ENCODE data around the gene CYTIP. TPM values are rescaled to one million over a fixed set of nuclear protein-coding genes. Genes with fewer than 3 reads are reported as not detected.

Gene CYTIP
- total and polyA plus RNA-seq, 2 of the 13 experiments (the other 11 are each of a cell fraction or from before 2014, with no cell fraction given), result not detected

DNA sequence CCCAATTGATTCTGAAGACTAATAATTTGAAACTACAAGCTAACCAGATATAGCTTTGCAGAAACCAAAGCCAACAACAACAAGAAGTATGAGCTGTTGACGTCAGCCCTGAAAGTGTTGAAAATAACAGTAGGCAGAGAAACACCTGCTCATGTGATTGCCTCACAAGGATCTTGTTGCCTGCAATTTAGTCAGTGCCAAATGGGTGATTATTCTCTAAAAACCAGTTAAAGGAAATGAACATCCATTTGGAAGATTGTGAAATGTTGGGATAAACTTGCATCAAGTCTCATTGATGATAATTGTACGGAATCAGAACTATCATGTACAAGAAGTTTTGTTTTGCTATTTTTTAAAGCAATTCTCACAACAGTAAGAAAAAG, 2.8 kb downstream of the CYTIP start:
- H3K27me3 ChIP-seq (ENCODE audit: control insufficient read depth in 1 of 2, insufficient read depth in 2 of 2, low read length in 2 of 2), result peaks cover 0 to 6% of the 10 kb centered on the region in 2 experiments; a peak in 1 of 5 replicates
- H3K4me3 ChIP-seq (replicated peaks in 1 of 3; ENCODE audit: insufficient read depth in 1 of 3, low read depth in 2 of 3, low read length in 3 of 3), result no peak overlapping the region
- H3K27ac ChIP-seq (ENCODE audit: extremely low read length, insufficient read depth, low read length), result no peak overlapping the region
- no TSS peak for BruUV-seq (replicated peaks)
- DNase-seq (ENCODE audit: low spot score), result no peak
- no peak overlapping the region for H3K4me2 ChIP-seq (ENCODE audit: low read depth, low read length)
- H2AFZ ChIP-seq (ENCODE audit: low read length), result no peak overlapping the region
- H3K36me3 ChIP-seq (replicated peaks in 1 of 2; ENCODE audit: control insufficient read depth in 1 of 2, insufficient read depth in 2 of 2, low read length in 2 of 2), result no peaks in the 10 kb centered on the region
- in situ Hi-C loops (cut with HindIII; ENCODE audit: extremely low pct_ligation_motif_present, low pct_unique_long_range_greater_than_20kb), result no loop called here
- H3K9me3 ChIP-seq (ENCODE audit: low read length), result no peaks in the 10 kb centered on the region
- POLR2A ChIA-PET, result no interaction called here
- intact Hi-C loops (cut with micrococcal nuclease; ENCODE audit: unreplicated experiment), result no loop called here
- CTCF ChIA-PET (ENCODE audit: low intra/inter-chr PET ratio, low total read pairs), result no interaction called here
- FAIRE-seq, result no peak
- H3K9ac ChIP-seq (ENCODE audit: insufficient read depth, low read depth, low read length), result no peak overlapping the region
- H3K4me1 ChIP-seq (ENCODE audit: insufficient read depth, low read length), result no peaks in the 10 kb centered on the region
- no peaks in the 10 kb centered on the region for H3K79me2 ChIP-seq (ENCODE audit: insufficient read depth, low read length)
- no peaks in the 10 kb centered on the region for H4K20me1 ChIP-seq (ENCODE audit: insufficient read depth, low read length)
- WGBS (ENCODE audit: low lambda C conversion rate), result 18% methylated on average over 2 of the region's 2 CpGs
- ATAC-seq, result no peak
- TF ChIP-seq ZNF431 (CRISPR knock-in tag; IDR thresholded peaks at IDR 0.05; ENCODE audit: borderline replicate concordance, low read depth), result no peak
- no peak for TF ChIP-seq ONECUT2 (CRISPR knock-in tag; IDR thresholded peaks at IDR 0.05)
- TF ChIP-seq, protein P1, sequence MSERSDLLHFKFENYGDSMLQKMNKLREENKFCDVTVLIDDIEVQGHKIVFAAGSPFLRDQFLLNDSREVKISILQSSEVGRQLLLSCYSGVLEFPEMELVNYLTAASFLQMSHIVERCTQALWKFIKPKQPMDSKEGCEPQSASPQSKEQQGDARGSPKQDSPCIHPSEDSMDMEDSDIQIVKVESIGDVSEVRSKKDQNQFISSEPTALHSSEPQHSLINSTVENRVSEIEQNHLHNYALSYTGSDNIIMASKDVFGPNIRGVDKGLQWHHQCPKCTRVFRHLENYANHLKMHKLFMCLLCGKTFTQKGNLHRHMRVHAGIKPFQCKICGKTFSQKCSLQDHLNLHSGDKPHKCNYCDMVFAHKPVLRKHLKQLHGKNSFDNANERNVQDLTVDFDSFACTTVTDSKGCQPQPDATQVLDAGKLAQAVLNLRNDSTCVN (CRISPR knock-in tag; IDR thresholded peaks at IDR 0.05; ENCODE audit: borderline replicate concordance), result no peak
- TF ChIP-seq TBP (CRISPR knock-in tag; IDR thresholded peaks at IDR 0.05), result no peak
- TF ChIP-seq, protein P2, sequence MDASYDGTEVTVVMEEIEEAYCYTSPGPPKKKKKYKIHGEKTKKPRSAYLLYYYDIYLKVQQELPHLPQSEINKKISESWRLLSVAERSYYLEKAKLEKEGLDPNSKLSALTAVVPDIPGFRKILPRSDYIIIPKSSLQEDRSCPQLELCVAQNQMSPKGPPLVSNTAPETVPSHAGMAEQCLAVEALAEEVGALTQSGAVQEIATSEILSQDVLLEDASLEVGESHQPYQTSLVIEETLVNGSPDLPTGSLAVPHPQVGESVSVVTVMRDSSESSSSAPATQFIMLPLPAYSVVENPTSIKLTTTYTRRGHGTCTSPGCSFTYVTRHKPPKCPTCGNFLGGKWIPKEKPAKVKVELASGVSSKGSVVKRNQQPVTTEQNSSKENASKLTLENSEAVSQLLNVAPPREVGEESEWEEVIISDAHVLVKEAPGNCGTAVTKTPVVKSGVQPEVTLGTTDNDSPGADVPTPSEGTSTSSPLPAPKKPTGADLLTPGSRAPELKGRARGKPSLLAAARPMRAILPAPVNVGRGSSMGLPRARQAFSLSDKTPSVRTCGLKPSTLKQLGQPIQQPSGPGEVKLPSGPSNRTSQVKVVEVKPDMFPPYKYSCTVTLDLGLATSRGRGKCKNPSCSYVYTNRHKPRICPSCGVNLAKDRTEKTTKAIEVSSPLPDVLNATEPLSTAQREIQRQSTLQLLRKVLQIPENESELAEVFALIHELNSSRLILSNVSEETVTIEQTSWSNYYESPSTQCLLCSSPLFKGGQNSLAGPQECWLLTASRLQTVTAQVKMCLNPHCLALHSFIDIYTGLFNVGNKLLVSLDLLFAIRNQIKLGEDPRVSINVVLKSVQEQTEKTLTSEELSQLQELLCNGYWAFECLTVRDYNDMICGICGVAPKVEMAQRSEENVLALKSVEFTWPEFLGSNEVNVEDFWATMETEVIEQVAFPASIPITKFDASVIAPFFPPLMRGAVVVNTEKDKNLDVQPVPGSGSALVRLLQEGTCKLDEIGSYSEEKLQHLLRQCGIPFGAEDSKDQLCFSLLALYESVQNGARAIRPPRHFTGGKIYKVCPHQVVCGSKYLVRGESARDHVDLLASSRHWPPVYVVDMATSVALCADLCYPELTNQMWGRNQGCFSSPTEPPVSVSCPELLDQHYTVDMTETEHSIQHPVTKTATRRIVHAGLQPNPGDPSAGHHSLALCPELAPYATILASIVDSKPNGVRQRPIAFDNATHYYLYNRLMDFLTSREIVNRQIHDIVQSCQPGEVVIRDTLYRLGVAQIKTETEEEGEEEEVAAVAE (CRISPR knock-in tag; IDR thresholded peaks at IDR 0.05; ENCODE audit: borderline replicate concordance), result no peak
- TF ChIP-seq AHR (CRISPR knock-in tag; IDR thresholded peaks at IDR 0.05), result no peak
- TF ChIP-seq, protein P3, sequence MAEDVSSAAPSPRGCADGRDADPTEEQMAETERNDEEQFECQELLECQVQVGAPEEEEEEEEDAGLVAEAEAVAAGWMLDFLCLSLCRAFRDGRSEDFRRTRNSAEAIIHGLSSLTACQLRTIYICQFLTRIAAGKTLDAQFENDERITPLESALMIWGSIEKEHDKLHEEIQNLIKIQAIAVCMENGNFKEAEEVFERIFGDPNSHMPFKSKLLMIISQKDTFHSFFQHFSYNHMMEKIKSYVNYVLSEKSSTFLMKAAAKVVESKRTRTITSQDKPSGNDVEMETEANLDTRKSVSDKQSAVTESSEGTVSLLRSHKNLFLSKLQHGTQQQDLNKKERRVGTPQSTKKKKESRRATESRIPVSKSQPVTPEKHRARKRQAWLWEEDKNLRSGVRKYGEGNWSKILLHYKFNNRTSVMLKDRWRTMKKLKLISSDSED (CRISPR knock-in tag; IDR thresholded peaks at IDR 0.05), result no peak
- no peak for TF ChIP-seq TSC22D2 (CRISPR knock-in tag; IDR thresholded peaks at IDR 0.05; ENCODE audit: borderline replicate concordance)
- TF ChIP-seq YY1 (IDR thresholded peaks at IDR 0.05; ENCODE audit: insufficient read depth, insufficient replicate concordance, low read depth, low read length), result no peak
- TF ChIP-seq, protein P4, sequence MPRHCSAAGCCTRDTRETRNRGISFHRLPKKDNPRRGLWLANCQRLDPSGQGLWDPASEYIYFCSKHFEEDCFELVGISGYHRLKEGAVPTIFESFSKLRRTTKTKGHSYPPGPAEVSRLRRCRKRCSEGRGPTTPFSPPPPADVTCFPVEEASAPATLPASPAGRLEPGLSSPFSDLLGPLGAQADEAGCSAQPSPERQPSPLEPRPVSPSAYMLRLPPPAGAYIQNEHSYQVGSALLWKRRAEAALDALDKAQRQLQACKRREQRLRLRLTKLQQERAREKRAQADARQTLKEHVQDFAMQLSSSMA (CRISPR knock-in tag; IDR thresholded peaks at IDR 0.05), result no peak
- no peak for TF ChIP-seq ZBTB21 (CRISPR knock-in tag; IDR thresholded peaks at IDR 0.05)
- TF ChIP-seq ZNF230 (CRISPR knock-in tag; IDR thresholded peaks at IDR 0.05), result no peak
- no peak for TF ChIP-seq KDM1A (CRISPR knock-in tag; IDR thresholded peaks at IDR 0.05)
- TF ChIP-seq ZNF775 (CRISPR knock-in tag; IDR thresholded peaks at IDR 0.05; ENCODE audit: borderline replicate concordance), result no peak
- TF ChIP-seq ADNP (CRISPR knock-in tag; IDR thresholded peaks at IDR 0.05), result no peak
- TF ChIP-seq, protein P5, sequence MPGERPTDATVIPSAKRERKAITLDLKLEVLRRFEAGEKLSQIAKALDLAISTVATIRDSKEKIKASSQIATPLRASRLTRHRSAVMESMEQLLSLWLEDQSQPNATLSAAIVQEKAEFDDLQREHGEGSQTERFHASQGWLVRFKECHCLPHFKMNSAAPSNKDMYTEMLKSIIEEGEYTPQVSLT (CRISPR knock-in tag; IDR thresholded peaks at IDR 0.05; ENCODE audit: borderline replicate concordance, low read depth), result no peak
- no peak for TF ChIP-seq ZNF552 (CRISPR knock-in tag; IDR thresholded peaks at IDR 0.05; ENCODE audit: borderline replicate concordance)
- no peak for TF ChIP-seq HNRNPH1 (optimal IDR thresholded peaks at IDR 0.05; ENCODE audit: low read depth, low read length)
- no peak for TF ChIP-seq RFXAP (CRISPR knock-in tag; IDR thresholded peaks at IDR 0.05; ENCODE audit: borderline replicate concordance)
